Measurements from ENCODE around the gene DISC1. TPM values are rescaled to one million over a fixed set of nuclear protein-coding genes. Genes with fewer than 3 reads are reported as not detected.
A peak's percentile ranks its signal among the peaks of the same experiment; 100 is the strongest.

Gene DISC1
- total and polyA plus RNA-seq, 11 donors = 0.76 to 12.8 (median 4.3) TPM

DNA sequence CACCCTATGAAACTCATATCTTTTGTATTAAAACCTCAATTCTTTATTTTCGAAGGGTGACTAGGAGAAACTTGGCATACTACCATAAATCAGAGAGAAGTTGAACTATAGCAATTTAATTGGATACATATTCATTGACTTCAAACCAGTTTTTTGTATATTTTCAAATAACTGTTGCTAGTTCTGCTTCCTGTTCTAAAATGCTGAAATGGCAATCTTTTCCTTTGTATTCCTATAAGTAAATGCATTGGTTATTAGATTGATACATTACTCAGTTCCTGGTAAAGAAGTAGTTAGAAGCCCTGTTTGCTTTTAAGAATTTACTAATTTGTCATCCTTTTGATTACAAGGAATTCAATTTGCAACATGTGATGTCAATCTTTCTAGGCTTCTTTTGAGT, 200.0 kb downstream of the DISC1 start:
- Histone ChIP-seq H3K4me1 (peaks cover 0 to 60% (median 30%) of the 10 kb centered on the region in 12 donors), H3K27ac (no peak overlapping the region), H3K27me3 (no peaks in the 10 kb centered on the region), H3K36me3 (peaks cover 0 to 21% (median 0%) of the 10 kb centered on the region in 9 donors), H3K9me3 (no peaks in the 10 kb centered on the region), H3K4me3 (no peak overlapping the region)
- intact Hi-C loops (cut with DNase I) = no loop called here
- no peak for ATAC-seq
- DNase-seq = no peak
- no peak for TF ChIP-seq POLR2A (IDR thresholded peaks at IDR 0.05)
- no peak for TF ChIP-seq CTCF (IDR thresholded peaks at IDR 0.05)
- WGBS, 4 donors = 95 to 100% (median 96%) methylated on average over 1 of the region's 1 CpG

DNA sequence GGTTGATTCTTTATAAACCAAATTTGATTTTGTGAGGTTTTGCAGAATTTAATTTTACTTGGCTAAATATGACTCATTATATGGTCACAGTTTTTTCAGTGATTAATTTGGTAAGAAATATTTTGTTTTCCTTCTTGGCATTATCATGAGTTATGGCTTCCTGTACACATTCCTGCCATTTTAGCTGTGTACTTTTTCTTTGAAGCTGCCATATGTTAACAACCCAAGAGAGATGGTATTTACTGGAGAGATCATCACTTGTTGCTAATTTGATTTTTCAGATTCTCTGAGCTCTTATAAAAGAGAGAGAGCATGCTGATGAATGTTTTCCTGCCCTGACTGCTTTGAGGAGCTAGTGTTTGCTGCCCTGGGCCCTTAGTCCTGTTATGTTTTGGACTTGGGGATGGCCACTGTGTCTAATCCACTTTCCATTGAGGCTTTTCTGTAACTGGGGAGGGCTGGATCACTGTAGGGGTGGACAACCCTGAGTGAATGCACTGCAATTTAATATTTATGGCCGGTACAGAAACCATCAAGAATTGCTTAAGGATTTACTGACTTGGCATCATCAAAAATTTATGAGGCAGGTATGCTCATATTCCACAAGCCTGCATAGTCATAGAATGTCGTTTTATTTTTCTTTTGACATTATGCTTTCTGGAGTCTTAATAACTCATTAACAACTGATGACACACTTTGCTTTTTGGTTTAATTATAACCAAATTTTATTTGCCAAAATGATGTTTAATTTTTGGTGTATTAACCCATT, 200.9 kb downstream of the DISC1 start:
- Histone ChIP-seq H3K4me3 (no peak overlapping the region), H3K9me3 (no peaks in the 10 kb centered on the region), H3K4me1 (peaks cover 0 to 56% (median 30%) of the 10 kb centered on the region in 12 donors), H3K27me3 (no peaks in the 10 kb centered on the region), H3K27ac (peak overlapping the region in 8 of 12 donors; percentile 18 to 76 (median 40)), H3K36me3 (peaks cover 0 to 19% (median 0%) of the 10 kb centered on the region in 9 donors)
- intact Hi-C loops (cut with DNase I) = no loop called here
- TF ChIP-seq CTCF (IDR thresholded peaks at IDR 0.05) (no peak), POLR2A (IDR thresholded peaks at IDR 0.05) (no peak)
- DNase-seq (no peak), ATAC-seq (peak in 1 of 4 donors; percentile 15)
- 65 to 95% (median 87%) methylated on average over 2 of the region's 2 CpGs for WGBS, 4 donors

GRCh38 chr1:231828182-231828920, 201.8 kb downstream of the DISC1 start:
- DNase-seq (no peak), ATAC-seq (peak; percentile 35 to 82 (median 66))
- no peaks in the 10 kb centered on the region for H3K27me3 ChIP-seq
- peaks cover 0 to 15% (median 0%) of the 10 kb centered on the region in 9 donors for H3K36me3 ChIP-seq
- H3K4me3 ChIP-seq = no peak overlapping the region
- H3K9me3 ChIP-seq = no peaks in the 10 kb centered on the region
- H3K27ac ChIP-seq = peak overlapping the region in 8 of 12 donors; percentile 5 to 76 (median 40)
- intact Hi-C loops (cut with DNase I) = no loop called here
- WGBS, 4 donors = 44 to 53% (median 48%) methylated on average over 5 of the region's 5 CpGs
- H3K4me1 ChIP-seq = peaks cover 0 to 47% (median 29%) of the 10 kb centered on the region in 12 donors
- TF ChIP-seq CTCF (IDR thresholded peaks at IDR 0.05) (no peak), POLR2A (IDR thresholded peaks at IDR 0.05) (no peak)

GRCh38 chr1:231829332-231829731, 202.7 kb downstream of the DISC1 start:
- Histone ChIP-seq H3K27me3 (no peaks in the 10 kb centered on the region), H3K4me3 (no peak overlapping the region), H3K36me3 (peaks cover 0 to 7% (median 0%) of the 10 kb centered on the region in 9 donors), H3K4me1 (peaks cover 0 to 45% (median 25%) of the 10 kb centered on the region in 12 donors), H3K27ac (peak overlapping the region in 1 of 12 donors; percentile 44), H3K9me3 (no peaks in the 10 kb centered on the region)
- no peak for DNase-seq
- ATAC-seq = peak; percentile 21 to 58 (median 30)
- WGBS, 4 donors = 79 to 85% (median 80%) methylated on average over 8 to 9 of the region's 9 CpGs
- intact Hi-C loops (cut with DNase I) = no loop called here
- no peak for TF ChIP-seq CTCF (IDR thresholded peaks at IDR 0.05)
- TF ChIP-seq POLR2A (IDR thresholded peaks at IDR 0.05) = no peak
